Measurements from ENCODE around the gene GLIS2.
A peak's percentile ranks its signal among the peaks of the same experiment; 100 is the strongest.
"Not testable (repeated sequence)": the region's sequence is repeated elsewhere in the genome, so short reads cannot be mapped to it uniquely, and the experiment has no call there.

Gene GLIS2

DNA sequence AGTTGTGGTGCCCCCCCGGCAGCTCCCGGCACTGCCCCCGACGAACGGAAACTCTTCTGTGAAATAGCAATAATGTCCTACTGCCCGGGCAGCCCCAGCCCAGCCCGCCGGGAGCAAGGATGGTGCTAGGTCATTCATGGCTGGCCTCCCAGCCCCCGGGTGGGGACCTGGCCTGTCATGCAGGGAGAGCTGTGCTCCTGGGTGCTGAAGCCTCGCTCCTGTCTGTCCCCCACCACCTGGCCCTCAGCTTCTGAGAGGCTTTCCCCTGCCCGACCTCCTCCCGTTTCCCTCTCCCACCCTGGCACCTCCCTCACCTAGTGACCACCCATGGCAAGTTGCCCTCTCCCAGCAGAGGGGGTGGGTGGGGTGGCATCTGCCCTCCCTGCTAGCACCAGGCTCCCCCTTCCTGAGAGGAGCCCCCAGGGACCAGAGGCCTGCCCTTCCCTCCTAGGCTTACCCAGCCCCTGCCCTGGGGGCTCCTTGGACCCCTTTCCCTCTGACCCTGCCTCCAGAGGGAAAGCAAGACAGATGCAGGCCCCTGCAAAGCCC, 21.7 kb downstream of the GLIS2 start:
- no peak for DNase-seq

DNA sequence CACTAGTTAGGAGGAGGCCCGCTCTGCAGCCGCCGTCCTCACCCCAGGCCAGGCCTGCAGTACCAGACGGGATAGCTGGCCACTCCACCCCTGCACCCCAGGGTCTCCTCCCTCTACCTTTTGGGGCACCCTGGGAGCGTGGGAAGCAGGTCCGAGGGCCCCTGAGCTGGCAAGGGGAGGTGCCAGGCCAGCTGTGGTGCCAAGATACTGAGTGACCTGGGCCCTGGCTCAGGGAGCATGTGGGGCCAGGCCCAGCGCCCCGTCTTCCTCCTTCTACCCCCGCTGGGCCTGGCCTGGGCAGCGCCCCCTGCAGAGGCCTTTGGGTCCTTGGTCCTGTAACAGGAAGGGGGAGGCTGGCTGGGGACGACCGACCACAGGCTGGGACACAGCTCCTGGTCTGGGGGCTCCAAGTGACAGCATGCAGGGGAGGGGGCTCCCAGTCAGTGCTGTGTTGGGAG, 22.3 kb downstream of the GLIS2 start:
- no peak for DNase-seq

DNA sequence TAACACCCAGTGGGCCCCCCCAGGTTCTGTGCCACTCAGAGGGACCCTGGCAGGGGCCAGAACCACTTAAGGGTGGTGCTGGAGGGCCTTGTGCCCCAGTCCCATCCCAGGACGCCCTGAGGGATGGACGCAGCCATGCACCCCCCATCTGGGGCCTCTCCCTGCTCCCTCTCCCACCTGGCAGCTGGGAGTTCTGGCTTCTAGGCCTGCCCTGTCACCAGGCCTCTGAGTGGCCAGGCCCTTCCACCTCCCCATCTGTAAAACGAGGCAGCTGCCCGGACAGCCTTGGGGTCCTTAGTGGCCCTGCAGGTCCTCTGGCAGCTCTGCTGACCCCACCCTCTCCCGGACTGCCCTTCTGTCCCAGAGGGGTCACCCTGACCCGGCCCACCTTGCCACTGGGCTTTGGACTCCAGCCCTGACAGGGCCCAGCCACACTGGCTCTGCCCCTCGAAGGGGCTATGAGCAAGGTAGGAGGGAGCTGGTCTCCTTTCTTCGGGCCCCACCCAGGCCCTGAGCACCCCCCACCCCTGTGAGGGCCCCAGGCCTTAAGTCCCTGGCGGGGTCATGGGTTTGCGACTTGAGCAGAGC, 22.9 kb downstream of the GLIS2 start:
- DNase-seq = no peak

DNA sequence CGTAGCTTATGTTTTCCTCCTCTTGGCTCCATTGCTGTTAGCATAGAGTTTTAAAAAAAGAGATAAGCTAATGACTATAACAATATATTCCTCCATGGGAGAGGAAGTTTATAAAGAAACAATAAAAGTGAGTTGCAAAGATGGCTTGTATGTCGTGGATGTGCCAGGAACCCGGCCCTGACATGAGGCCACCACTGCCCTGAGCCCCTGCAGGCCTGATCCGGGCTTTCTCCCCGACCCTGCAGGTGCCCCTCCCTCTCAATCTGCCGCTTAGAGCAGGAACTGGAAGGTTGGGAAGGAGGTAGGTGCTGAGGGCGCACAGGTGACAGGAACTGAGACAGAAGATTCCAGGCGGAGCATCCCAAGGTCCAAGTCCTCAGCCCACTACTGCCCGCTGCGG, 23.6 kb downstream of the GLIS2 start:
- no peak for DNase-seq

DNA sequence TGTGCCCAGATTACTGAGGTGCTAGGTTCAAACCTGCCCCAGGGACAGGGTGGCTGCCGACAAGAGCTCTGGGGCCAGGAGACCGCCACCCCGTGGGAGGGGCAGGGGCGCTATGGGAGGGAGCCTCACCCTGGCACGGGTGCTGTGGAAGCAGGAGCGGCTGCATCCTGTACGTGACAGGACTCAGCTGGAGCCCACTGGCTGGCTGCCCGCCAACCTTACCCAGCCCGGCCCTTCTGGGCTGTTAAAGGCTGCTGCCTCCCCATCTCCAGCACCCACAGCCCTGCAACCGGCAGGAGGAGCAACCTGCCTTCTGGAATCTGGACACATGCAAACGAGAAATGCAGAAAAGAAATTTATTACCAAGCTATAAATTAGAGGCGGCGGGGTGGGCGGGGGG, 24.0 kb downstream of the GLIS2 start:
- DNase-seq = no peak

DNA sequence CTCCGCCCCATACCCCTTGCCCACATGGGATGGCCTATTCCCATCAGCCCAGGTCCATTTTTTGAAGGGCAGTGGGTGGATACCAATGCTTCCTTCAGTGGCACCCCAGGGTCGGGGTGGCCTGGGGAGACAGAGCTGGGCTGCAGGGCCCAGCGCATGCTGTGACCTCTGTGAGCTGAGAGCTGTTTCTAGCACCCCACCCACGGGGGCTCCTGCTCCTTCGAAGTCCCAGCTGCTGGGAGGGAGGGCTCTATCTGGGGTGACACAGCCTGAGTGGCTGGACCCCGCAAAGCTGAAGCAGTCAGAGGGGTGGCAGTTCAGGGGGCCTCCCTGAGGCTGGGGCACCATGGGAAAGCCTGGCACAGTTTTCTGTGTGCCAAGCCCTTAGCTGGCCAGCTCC, 24.6 kb downstream of the GLIS2 start:
- no peak for DNase-seq

DNA sequence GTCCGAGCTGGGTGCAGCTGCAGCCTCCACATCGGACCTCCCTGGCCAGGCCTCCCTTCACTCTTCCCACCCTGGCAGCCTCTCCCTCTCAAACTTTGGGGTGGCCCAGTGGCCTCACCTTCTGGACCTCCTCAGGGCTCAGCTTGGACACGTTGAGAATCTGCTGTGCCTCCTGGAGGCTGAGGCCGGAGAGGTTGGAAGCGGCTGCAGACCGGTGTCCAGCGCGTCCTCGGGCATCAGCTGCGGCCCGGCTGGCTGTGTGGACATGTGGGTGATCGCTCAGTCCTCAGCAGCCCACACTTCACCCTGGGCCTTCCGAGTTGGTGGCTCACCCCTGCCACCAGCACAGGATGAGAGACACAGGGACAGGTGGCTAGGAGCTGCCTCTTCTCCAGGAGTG, 25.4 kb downstream of the GLIS2 start:
- no peak for DNase-seq

DNA sequence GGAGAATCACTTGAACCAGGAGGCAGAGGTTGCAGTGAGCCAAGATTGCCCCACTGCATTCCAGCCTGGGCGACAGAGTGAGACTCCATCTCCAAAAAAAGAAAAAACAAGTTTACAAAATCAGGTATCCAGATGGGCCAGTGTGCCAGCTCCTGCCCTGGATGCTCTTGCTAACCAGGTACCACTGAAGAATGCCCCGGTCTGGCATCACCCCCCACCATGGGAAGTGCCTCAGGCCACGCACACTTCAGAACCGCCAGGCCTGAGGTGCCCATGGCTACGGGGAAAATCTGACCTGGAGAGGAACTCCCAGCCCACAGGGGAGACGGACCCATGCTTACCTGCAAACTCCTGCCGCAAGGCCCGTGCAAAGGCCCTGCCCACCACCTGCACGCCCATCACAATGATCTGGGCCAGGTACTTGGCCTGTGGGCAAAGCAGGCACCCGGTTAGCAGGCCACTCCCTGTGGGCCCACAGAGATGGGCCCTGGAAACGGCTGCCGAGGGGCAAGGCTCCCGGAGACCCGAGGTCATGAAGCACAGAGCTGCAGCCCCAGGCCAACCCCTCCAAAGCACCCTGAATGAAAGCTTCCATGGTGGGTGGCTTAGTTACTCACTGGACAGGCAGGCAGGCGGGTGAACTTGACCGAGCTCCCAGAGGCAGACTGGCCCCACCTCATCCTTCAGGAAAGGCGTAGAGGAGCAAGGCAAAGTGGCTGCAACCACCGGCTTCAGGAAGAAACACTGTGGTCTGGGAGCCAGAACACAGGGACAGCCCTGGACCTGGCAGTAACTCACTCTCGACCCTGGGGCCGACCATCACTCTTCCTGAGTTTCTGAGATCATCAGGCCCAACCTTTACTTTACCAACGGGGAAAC, 27.2 kb downstream of the GLIS2 start:
- DNase-seq = no peak

DNA sequence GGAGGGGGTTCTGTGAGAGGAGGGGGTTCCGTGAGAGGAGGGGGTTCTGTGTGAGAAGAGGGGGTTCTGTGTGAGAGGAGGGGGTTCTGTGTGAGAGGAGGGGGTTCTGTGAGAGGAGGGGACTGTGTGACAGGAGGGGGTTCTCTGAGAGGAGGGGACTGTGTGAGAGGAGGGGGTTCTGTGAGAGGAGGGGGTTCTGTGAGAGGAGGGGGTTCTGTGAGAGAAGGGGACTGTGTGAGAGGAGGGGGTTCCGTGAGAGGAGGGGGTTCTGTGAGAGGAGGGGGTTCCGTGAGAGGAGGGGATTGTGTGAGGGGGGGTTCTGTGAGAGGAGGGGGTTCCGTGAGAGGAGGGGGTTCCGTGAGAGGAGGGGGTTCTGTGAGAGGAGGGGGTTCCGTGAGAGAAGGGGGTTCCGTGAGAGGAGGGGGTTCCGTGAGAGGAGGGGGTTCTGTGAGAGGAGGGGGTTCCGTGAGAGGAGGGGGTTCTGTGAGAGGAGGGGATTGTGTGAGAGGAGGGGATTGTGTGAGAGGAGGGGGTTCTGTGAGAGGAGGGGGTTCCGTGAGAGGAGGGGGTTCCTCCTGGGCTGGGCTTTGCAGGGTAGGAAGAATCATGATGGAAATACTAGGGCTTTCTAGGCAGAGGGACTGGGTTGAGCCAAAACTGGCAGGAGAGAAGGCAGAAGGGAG, 28.6 kb downstream of the GLIS2 start:
- not testable (repeated sequence) for DNase-seq

DNA sequence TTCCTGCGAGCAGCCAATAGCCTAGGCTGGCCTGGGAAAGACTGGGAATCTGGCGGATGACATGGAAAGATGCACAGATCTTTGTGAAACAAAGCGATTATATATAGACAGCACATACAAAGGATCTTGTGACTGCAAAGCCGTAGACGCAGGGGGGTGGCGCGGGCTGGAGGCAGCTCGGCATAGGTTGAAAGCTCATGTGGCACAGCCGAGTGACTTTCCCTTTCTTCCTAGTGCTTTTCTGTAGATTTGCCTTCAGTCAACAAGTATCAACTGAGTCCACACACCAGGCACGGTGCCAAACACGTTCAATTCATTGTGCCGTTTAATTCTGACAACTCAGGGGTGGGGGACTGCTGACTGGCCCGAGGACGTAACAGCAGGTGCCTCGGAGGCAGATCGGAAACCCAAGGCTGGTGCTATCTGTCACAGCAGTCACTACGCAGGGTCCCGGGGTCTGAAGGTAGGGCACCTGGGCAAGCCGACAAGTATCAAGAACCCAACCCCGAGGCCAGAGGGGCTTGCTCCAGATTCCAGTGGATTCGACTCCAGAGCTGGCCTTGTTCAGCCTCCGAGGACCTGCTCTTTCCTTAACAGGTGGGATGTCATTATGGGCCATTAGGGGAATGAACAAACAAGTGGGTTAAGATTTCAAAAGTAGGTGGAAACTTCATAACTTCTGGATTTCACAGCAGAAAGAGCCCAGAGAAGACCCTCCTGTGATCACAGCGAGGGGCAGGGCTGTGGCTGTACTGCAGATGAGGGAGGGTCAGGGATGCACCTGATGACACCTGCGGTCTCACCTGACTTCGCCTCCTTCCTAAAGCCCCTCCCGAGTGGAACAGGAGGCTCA, 29.3 kb downstream of the GLIS2 start:
- no peak for DNase-seq

DNA sequence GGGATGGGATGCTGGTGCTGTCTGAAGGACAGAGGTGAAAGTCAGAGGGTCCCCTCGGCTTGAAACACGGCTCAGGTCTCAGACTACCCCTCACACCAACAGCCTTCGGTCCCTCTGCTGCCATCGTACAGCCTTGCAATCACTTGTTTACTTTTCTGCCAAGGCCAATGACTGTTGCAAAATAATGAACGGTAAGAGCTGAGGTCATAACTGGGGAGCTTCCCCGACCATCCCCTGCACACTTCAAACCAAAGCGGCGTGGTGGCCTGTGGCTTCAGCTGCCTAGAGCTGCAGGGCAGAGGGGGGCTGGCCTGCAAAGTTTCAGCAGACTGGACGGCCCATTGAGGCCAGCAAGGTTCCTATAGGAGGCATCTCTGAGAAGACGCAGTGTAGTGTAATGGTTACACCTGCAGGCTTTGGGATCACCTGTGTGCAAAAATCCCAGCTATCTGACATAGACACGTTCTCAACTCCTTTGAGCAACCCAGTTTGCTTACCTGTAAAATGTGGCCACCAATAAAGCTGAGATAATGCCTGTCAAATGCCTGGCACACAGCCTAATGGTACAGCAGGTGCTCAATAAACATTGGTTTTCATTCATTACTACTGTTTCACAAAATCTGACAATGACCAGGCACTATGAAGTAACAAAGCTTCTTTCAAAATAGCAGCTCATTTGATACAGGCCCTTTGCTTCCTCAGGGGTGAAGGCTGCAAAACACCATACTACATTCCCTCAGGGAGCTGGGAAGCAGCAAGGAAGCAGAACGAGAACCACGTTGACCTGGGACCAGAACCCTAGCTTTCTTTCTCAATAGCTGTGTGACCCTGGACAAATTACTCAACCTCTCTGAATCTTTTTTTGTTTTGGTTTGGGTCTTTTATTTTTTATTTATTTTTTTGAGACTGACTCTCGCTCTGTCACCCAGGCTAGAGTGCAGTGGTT, 30.2 kb downstream of the GLIS2 start:
- no peak for DNase-seq

DNA sequence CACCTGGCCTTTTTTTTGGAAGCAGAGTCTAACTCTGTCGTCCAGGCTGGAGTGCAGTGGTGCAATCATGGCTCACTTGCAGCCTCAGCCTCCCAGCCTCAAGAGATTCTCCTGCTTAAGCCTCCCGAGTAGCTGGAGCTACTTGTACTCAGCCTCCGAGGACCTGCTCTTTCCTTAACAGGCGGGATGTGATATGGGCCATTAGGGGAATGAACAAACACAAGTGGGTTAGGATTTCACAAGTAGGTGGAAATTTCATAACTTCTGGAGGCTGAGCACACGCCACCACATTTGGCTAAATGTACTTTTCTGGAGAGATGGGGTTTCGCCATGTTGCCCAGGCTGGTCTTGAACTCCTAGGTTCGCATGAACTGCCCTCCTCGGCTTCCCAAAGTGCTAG, 31.1 kb downstream of the GLIS2 start:
- no peak for DNase-seq

DNA sequence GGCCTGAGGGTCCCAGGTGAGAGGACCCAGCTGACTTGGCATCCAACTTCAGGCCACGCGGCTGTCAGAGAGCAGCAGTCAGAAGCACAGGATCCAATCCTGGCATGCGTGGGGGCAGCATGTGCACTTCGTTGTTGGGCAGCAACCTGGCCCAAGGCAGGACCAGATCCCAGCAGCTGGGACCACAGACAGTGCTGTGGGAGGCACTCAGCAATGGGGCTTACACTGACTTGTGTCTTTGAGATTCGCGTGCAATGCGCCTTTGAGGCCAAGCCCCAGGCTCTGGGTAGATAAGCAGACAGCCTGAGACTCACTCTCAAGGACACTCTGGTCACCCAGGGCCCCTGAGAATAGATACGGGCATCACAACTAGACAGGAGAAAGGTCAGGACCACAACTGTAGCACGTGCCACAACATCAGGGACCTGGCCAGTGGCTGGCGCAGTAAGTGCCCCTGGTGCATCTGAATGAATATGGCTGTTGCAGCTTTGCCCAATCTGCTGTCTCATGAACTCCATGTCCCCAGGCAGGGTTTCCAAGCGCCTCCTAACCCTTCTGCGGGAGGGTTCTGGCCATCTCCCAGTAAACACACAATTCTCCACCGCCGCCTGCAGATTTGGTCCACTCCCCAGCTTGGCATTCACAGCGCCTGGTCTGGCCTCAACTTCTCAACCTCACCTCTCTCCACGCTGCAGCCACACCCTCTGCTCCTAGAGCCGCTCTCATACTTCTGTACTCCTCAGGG, 32.1 kb downstream of the GLIS2 start:
- DNase-seq = no peak

DNA sequence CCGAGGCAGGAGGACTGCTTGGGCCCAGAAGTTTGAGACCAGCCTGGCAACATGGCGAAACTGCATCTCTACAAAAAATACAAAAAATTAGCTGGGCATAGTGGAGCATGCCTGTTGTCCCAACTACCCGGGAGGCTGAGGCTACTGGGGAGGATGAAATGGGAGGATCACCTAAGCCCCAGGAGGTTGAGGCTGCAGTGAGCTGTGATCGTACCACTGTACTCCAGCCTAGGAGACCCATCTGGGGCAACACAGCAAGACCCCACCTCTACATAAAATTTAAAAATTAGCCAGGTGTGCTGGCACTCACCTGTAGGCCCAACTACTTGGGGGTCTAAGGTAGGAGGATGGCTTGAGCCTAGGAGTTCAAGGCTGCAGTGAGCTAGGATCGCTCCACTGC, 33.5 kb downstream of the GLIS2 start:
- no peak for DNase-seq

DNA sequence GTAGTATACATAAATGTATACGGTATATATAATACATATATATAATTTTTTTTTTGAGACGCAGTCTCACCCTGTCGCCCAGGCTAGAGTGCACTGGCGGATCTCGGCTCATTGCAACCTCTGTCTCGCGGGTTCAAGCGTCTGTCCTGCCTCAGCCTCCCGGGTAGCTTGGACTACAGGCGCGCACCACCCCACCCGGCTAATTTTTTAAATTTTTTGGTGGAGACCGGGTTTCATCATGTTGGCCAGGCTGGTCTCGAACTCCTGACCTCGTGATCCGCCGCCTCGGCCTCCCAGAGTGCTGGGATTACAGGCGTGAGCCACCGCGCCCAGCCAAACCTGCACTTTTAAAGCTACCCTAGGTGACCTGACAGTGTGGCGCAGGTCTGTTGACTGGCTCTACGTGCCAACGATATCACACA, 34.5 kb downstream of the GLIS2 start:
- DNase-seq = no peak

DNA sequence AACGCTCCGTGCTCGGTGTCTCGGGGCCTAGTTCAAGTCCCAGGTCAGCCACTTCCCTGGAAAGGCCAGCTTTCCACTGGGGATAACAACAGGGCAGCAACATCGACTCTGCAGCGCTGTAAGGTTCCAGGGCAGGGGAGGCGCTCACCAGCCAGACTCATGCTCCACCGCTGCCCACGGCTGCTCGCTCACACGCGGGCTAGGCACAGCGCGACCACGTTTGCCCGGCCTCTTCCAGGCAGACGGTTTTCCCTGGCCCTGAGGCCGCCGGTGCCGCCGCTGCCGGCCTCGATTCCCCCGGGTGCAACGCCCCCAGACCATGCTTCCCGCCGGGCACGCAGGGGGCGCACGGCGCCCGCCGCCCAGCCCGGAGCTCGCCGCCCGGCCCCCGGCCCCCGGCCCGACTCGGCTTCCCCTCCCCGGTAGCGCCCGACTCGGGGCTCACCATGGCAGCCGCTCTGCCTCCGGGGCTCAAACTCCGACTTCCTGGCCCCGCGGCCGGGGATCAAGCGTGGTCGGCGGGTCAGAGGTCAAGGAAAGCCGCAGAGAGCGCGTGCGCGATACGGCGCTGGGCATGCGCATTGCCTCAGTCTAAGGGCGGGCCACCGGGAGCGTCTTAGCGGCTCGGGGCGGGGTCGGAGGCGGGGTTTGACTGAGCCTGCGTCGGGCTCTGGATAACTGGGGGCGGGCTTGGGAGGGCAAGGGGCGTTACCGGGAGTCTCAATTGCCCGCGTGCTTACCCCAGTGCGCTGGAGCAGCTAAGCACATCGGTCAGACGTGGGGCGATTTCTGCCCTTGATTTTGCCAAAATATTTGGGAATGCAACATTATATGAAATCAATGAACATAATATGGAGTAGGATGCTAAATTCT, 35.2 kb downstream of the GLIS2 start, which contains the start of gene PAM16:
PAM16 (minus strand) TSS at position 535 of the 873 bp plus-strand sequence; CDS start at position 448, 87 bp downstream.
- peak; percentile 93 for DNase-seq

DNA sequence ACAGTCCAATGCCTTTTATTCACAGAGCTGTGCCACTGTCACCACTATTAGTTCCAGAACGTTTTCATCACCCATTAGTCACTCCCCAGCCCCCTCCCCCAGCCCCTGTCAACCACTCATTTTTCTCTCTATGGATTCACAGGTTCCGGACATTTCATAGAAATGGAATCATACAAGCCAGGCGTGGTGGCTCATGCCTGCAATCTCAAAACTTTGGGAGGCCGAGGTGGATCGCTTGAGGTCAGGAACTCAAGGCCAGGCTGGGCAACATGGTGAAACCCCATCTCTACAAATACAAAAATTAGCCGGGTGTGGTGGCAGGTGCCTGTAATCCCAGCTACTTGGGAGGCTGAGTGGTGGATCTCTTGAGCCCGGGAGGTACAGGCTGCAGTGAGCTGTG, 36.0 kb downstream of the GLIS2 start:
- DNase-seq = no peak

DNA sequence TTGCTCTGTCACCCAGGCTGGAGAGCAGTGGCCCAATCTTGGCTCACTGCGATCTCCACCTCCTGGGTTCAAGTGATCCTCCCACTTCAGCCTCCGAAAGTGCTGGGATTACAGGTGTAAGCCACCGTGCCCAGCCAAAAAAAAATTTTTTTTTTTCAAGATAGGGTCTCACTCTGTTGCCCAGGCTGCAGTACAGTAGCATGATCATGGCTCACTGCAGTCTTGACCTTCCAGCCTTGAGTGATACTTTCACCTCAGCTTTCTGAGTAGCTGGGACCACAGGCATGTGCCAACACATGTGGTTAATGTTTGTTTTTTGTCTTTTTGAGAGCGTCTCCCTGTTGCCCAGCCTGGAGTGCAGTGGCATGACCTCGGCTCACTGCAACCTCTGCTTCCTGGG, 37.0 kb downstream of the GLIS2 start:
- no peak for DNase-seq

DNA sequence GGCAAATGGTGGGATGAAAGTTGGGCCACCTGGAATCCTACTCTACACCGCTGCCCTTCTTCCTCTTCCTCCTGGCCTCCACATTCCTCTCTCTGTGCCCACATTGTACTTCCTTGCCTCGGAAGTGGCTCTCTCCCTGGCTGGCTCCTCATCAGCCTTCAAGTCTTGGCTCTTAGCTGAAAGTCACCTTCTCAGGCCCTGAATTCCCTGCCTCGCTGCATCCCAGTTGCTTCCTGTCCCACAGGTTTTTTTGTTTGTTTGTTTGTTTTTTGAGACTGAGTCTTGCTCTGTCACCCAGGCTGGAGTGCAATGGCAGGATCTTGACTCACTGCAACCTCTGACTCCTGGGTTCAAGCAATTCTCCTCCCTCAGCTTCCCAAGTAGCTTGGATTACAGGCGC, 37.8 kb downstream of the GLIS2 start:
- no peak for DNase-seq
